Lower leg skin (tissue), 4 donors: ENCODE measurements around the gene ZNF280B. TPM values are rescaled to one million over a fixed set of nuclear protein-coding genes. Genes with fewer than 3 reads are reported as not detected.

ENCODE experiments used
- DNase-seq, 2 donors: peaks; one replicate each; pipeline ENCODE4 v3.0.0-alpha.2; 2019; ENCODE audit warnings: low spot score in 2 of 2
- H3K4me3 ChIP-seq: fragments of 200-600 bp; sonication (generic); 2 replicates; pipeline ENCODE4 v1.5.1; 2017; ENCODE audit warnings: mild to moderate bottlenecking, low read depth; ENCODE audit not compliant: poor library complexity, severe bottlenecking
- CTCF ChIP-seq, 3 donors: fragments of 450-650 bp; IDR thresholded peaks; one replicate each; pipeline ENCODE4 v1.5.1; 2016; ENCODE audit warnings: antibody characterized with exemption in 3 of 3, mild to moderate bottlenecking in 3 of 3, moderate library complexity in 2 of 3
- POLR2A ChIP-seq, 2 donors: fragments of 450-650 bp; IDR thresholded peaks; one replicate each; pipeline ENCODE4 v1.6.1; 2016 to 2017; ENCODE audit warnings: antibody characterized with exemption in 2 of 2, mild to moderate bottlenecking in 1 of 2, moderate library complexity in 1 of 2
- WGBS, 2 donors: methylation state at CpG; one replicate each; pipeline ENCODE4 v1.1.5; 2018; 5-methylcytosine and 5-hydroxymethylcytosine counted together
- intact Hi-C: fragments of 100-400 bp; cut with DNase I; formaldehyde crosslinking; loops from one replicate; pipeline ENCODE4 v1.15.0; 2023; ENCODE audit warnings: low total_unique reads
- total RNA-seq, 4 donors: library from RNA; depleted of rRNA; stranded (reverse); fragments of >200 nt; gene quantifications; one replicate each; pipeline ENCODE4 v1.1.0, GENCODE V29; 2016

The ZNF280B gene
- total RNA-seq, 4 donors from 2014 or later: 0.08 to 0.32 (median 0.24) TPM

DNA sequence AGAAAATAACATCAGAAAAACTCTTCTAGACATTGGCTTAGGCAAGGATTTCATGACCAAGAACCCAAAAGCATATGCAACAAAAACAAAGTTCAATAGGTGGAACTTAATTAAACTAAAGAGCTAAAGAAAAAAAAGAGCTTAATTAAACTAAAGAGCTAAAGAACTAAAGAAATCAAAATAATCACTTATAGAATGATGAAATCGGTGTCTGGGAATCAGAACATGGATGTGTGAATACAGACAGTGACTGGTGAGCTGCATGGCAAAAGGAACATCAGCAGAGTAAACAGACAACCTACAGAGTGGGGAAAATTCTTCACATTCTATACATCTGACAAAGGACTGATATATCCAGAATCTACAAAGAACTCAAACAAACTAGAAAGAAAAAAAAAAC lies 41.4 kb downstream of the ZNF280B start:
- intact Hi-C loops: no loop called here
- TF ChIP-seq CTCF (IDR thresholded peaks at IDR 0.05) (no peak), POLR2A (IDR thresholded peaks at IDR 0.05) (no peak)
- 82 to 94% methylated on average over 1 of the region's 1 CpG for WGBS, 2 donors

GRCh38 chr22:22465782-22466181 lies 42.8 kb downstream of the ZNF280B start:
- TF ChIP-seq POLR2A (IDR thresholded peaks at IDR 0.05) (no peak), CTCF (IDR thresholded peaks at IDR 0.05) (no peak)
- no peak overlapping the region for H3K4me3 ChIP-seq
- WGBS, 2 donors: 51 to 62% methylated on average over 1 of the region's 1 CpG
- no peak for DNase-seq
- intact Hi-C loops: no loop called here

More for the DNA sequence above, 41.4 kb downstream of the ZNF280B start:
- DNase-seq: no peak
- no peak overlapping the region for H3K4me3 ChIP-seq

DNA sequence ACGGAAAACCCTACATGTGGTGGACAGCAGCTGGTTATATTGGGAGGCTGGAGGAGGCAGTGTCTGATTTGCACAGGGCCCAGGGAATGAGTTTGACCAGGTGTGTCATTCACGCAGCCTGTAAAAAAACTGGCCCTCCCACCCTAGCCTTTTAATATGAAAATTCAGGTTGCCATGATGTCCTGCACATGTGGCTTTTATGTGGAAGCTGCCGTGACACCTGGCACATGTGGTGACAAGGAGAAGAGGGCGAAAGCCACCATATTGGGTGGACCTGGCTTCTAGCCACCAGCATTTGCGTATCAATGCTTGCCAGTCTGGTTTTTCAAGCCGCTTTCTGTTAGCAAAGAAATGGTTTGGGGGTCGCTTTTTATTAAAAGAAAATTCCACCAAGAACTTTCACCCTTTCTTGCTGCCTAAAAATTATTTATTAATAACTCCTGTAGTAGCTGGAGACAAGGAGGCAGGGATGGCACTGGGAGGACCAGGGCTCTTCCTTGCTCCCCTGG lies 43.4 kb downstream of the ZNF280B start:
- TF ChIP-seq POLR2A (IDR thresholded peaks at IDR 0.05) (no peak), CTCF (IDR thresholded peaks at IDR 0.05) (no peak)
- intact Hi-C loops: no loop called here
- no peak overlapping the region for H3K4me3 ChIP-seq
- DNase-seq: no peak
- 60 to 61% methylated on average over 7 of the region's 7 CpGs for WGBS, 2 donors

- TF ChIP-seq POLR2A (IDR thresholded peaks at IDR 0.05): no peak
- no peak for TF ChIP-seq CTCF (IDR thresholded peaks at IDR 0.05)
- intact Hi-C loops: no loop called here
- 83 to 86% methylated on average over 11 of the region's 11 CpGs for WGBS, 2 donors
- no peak for DNase-seq
- H3K4me3 ChIP-seq: no peak overlapping the region
Observed at GRCh38 chr22:22464541-22465054, 43.9 kb downstream of the ZNF280B start.

GRCh38 chr22:22463855-22464540 lies 44.5 kb downstream of the ZNF280B start:
- peak in 1 of 2 donors; percentile 26 for DNase-seq
- H3K4me3 ChIP-seq: no peak overlapping the region
- intact Hi-C loops: no loop called here
- TF ChIP-seq CTCF (IDR thresholded peaks at IDR 0.05) (no peak), POLR2A (IDR thresholded peaks at IDR 0.05) (no peak)
- 32 to 33% methylated on average over 18 of the region's 18 CpGs for WGBS, 2 donors
